DMS 273 (cell line): ENCODE measurements around the gene PTPRO.

Source experiments
- DNase-seq: peaks from one replicate; lab custom pipeline; 2025; ENCODE audit not compliant: unreplicated experiment; lab: John Stamatoyannopoulos, UW

PTPRO gene

DNA sequence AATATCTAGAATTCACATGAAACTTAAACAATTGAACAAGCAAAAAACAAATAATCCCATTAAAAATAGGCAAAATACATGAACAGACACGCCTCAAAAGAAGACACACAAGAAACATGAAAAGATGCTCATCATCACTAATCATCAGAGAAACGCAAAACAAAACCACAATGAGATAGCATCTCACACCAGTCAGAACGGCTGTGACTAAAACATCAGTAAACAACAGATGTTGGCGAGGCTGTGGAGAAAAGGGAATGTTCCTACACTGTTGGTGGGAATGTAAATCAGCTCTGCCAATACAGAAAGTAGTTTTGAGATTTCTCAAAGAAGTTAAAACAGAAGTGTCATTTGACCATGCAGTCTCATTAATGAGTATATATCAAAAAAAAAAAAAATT is 121.3 kb downstream of the PTPRO start:
- peak; percentile 3 for DNase-seq

DNA sequence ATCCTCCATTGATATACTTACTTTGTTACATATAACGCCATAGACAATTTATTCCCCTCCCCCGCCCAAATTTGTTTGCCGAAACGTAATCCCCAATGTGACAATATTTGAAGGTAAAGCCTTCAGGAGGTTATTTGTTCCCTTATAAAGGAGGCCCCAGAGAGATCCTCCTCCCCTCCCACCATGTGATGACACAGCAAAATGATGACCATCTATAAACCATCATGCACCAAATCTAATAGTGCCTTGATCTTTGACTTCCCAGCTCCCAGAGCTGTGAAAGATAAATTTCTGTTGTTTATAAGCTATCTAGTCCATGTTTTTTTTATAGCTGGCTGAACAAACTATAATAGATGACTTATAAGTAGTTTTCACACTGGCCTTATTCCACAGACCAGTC is 122.2 kb downstream of the PTPRO start:
- no peak for DNase-seq

DNA sequence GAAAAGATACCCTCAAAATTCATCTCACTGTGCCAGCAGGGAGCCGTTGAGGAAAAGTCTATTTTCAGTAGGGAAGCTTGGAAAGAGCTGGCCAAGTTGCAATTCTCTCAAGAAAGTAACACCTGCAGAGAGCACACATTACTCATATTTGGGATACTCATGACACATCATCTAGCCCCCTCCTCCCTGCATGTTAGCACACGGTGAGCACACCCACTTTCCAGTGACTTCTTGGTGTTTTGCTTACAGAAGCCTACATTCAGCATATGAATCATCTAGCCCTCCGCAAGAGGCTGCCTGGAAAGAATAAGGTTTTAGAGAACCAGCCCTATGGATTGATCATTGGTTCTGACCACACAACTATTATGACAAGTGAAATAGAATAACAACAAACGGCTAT is 124.5 kb downstream of the PTPRO start:
- no peak for DNase-seq

DNA sequence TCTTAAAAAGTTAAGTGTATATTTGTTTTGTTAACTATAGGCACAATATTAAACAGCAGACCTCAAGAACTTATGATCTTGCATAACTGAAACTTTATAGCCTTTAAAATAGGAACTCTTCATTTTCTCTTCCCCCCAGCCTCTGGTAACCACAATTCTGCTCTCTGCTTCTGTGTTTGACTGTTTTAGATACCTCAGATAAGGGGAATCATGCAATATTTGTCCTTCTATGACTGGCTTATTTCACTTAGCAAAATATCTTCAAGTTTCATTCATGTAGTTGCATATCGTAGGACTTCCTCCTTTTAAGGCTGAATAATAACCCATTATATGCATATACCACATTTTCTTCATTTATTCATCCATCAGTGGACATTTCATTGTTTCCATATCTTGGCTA is 131.3 kb downstream of the PTPRO start:
- DNase-seq = no peak

DNA sequence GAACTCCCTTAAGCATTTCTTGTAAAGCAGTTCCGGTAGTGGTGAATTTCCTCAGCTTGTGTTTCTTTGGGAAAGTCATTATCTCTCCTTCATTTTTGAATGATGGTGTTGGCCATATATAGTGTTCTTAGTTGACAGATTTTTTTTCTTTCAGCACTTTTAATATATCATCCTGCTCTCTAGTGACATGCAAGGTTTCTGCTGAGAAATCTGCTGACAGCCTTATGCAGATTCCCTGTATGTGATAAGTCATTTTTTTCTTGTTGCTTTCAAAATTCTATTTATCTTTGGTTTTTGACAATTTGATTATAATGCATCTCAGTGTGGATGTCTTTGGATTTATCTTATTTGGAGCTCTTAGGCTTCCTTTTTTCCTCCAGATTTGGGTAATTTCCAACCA is 135.7 kb downstream of the PTPRO start:
- DNase-seq = no peak

DNA sequence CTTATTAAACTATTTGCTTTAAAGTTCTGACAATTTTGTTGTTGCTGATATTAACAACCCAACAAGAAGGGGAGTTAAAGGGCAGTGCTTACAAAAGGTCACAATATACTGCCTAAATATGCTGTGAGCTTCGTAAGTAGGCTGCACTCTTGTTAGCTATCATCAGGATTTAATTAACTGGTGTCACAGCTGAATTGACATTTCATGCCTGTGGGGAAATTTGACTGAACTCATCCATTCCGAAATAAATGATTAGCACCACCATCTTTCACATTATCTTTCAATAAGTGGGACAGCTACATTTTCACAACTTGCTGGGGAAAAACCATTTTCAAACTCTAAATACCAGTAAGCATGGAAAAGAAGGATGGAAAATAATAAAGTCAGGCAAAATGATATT is 146.6 kb downstream of the PTPRO start:
- DNase-seq = no peak

DNA sequence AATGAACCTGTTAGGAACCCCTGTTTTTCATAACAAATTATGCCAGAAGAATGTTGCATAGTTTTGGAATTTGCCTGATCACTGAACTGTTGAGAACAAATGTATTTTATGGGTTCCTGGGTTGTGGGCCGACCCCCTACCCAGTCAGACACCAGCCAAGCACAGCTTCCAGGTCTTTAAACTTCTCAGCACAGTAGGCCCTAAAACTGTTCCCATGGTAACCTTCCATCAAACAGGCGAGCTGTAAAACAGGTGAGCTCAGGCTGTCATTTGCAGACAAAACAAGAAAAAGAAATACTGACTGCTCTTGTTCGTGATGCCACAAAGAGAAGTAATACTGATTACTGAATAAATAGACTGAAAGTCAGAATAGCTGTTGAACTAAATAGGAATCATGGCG is 147.0 kb downstream of the PTPRO start:
- no peak for DNase-seq

DNA sequence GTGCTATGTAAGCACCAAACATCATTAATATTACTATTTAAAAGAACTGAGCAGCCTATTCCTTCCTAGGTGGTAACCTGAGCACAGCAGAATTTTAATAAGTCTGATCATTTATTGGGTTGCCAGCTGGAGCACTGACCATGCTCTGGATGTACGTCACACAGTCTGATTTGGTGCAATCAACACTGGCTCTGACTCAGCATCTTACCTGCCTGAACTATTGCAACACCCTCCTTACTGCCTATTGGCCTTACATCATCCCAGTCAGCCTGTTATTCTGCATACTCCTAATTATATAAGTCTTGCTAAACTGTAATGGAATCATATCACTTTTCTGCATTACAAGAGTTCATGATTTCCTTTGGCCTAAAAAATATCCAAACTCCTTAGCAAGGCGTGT is 149.7 kb downstream of the PTPRO start:
- peak; percentile 4 for DNase-seq

DNA sequence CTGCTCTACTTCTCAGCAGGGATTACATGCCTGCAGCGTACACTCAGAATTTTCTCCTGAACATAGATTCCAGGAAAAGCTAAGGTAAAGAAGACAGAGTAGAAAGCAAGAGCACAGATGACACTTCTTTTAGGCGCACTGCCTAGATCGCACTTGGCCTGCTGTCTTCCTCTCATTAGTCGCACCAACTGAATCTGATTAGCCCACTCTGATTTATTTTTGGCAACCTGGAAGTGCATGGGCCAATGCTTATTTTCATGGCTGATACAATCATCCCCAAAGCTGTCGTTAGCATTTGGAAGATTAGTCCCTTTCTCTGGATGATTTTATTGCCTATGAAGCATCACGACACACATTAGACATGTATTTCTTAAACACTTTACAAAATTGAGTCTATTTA is 152.5 kb downstream of the PTPRO start:
- peak; percentile 60 for DNase-seq

DNA sequence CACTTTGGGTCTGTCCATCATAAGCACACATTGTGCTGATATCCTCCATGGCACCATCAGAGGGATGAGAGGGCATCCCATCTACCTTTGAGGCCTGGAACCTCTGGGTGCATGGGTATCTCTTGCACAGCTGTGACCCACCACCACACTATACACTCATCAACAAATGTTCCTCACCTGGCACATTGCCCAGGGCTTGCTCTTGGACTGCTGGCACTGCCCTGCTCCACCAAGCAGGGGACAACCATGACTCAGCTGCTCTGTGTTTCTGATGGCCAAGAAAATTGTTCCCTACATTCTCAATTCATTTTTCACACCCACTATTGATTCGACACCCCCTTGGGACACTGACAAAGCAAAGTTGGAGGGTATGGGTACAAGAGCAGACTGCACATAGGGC is 155.5 kb downstream of the PTPRO start:
- peak; percentile 5 for DNase-seq

DNA sequence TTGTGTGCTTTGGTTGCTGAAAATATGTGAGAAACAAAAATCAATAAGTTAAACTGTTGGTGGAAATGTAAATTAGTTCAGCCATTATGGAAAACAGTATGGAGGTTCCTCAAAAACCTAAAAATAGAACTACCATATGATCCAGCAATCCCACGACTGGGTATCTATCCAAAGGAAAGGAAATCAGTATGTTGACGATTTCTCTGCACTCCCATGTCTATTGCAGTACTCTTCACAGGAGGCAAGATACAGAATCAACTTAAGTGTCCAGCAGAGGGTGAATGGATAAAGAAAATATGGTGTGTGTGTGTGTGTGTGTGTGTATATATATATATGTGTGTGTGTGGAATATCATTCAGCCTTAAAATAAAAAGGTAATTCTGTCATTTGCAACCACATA is 159.5 kb downstream of the PTPRO start:
- no peak for DNase-seq

DNA sequence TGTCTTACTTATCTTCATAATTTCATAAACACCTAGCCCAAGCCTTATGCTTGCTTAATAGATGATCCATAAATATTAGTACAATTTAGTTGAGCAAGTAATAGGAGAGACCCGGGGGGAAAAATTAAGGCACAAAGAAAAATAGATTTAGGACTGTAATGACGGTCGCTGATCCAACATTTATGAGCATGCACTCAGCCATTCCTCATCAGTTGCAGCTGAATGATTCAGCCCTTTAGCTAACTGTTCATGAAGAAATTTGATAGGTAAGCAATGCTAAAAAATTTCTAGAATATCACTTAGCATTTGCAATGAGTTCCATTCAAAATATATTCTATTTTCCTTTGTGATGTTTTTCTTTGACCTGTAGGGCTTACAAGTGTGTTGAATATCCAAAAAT is 163.2 kb downstream of the PTPRO start:
- no peak for DNase-seq

DNA sequence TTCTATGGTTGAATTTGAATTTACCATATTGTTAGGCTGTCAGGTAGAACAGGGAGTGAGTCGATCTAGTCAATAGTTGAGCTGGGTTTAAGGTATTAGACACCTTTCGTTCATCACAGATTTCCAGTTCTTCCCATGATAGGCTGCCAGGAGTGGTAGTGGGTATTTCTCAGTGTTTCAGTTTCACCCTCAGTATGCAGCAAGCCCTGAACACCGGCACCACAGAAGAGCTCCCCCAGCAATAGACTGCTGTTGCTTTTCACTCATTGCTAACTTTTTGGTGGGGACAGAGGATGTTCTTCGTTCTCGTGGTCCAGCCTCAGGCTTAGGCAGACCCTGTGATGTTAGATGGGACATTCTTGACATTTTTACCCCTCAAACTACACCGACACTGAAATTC is 164.6 kb downstream of the PTPRO start:
- DNase-seq = no peak

DNA sequence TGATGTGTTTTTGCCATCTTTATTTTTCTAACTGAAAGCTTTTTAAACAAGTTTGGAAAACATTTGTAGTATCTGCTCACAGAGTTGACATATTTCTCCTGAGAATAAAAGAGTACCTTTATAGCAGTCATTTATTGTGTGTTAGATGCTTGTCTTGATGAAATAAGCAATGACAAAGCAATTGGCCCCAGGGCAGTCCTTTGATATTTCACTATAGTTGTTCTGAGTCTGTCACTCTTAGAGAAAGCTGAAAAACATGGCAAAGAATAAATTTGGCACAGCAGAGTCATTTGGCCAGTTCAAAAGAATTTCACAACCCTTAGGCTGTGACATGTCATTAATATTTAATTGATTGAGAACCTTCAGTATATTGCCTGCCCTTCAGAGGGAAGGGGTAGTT is 166.2 kb downstream of the PTPRO start:
- no peak for DNase-seq

DNA sequence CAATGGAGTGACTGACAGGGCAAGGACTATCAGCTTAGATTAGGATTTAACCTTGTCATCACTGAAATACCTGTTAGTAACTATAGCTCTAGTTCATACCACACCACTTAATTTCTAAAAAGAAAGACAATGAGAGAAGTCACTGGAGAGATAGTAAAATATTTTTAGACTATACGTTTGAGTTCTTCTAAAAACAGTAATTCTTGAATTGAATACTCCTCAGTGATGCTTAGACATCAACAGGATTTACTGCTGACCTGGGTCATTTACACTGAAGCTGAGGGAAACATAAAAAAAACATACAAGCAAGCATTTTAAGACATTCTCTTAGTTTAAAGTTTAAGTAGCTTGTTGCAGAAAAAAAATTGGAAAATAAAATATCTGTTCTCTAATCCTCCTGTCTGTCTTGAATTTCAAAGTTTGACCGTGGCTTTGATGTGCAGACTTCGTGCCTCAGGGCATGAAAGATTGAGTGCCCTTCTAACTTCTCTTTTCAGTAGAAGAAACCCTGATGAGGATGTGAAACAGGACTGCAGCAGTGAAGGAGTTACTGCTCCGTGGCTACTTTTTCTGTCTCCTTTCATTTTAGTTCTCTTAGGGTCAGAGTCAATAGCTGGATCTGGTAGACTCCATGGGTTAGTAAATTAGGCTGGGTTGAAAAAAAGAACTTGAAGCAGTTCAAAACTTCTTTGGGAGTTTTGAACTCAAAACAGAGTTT is 172.2 kb downstream of the PTPRO start:
- DNase-seq = no peak

DNA sequence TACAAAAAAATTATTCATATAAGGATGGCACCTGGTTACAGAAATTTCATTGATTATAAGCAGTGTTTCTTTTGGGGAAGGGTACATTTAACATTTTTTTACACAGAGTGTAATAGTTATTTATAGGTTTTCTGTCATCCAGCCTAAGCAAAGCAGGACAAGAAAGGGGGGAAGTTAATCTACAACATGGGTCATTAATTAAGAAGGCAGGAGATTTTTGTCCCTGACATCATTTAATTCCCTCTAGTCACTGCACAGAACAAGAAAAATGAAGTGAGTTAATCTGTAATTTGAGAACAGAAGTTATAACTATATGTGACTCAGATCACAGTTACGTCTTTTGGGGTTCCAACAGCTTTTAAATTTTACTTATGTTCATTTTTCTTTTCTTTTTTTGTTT is 173.4 kb downstream of the PTPRO start:
- no peak for DNase-seq

DNA sequence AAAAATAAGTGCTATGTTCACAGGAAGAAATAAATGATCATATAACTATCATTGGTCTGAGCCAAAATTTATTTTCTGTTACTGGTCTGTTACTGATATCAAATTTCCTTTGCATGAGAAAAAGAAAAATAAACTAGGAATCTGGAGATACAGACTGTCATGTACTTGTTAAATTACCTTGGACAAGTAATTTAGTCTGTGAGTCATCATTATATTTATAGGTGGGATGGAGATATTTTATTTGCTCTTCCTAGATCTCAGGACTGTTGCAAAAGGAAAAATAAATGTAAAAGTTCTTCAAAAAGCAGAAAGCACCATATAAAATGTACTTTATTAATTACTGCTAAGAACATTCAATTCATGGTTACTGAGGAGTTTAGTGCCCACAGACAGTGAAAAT is 174.4 kb downstream of the PTPRO start:
- DNase-seq = no peak

DNA sequence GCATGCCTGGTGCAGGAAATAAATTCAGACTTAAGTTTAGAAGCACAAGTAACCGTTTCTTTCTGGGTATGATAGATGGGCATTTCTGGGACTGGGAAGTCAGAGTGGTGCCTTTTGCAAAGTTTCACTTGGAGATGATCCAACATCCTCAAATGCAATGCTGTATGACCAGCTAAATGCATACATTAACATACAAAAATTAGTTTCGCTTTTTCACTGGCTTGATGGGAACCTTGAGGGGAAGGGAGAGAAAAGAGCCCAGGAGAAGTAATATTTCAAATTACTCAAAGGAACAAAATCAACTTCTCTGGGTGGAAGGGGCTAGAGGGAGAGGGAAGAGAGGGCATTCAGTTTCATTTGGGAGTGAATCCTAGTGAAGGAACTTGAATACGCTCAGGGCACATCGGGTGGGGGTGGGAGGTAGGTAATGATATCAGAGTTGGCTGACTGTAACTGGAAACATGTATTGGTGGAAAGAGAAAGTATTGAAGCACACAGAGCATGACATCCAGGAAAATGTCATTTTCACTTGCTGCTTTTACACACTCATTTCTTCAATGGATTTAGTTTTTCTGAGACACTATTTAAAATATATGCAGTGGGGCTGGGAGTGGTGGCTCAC is 175.5 kb downstream of the PTPRO start:
- DNase-seq = peak; percentile 14

DNA sequence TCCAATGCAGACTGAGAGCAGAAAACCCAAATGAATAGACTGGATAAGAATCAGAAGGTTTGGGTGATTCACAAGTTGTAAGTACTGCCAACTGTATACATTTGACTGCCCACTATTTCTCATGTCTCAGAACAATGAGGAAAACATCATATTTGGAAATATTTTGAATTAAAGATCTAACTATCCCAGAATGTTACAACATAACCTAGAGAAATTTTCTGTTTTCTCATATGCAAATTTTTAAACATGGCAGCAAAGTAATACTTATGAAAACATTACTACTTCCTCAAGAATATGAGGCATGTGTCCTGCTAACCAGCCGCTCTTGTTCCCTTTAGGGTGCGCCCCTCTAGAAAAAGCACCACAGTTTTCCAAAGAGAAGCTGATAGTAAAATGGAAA is 179.9 kb downstream of the PTPRO start:
- DNase-seq = no peak

DNA sequence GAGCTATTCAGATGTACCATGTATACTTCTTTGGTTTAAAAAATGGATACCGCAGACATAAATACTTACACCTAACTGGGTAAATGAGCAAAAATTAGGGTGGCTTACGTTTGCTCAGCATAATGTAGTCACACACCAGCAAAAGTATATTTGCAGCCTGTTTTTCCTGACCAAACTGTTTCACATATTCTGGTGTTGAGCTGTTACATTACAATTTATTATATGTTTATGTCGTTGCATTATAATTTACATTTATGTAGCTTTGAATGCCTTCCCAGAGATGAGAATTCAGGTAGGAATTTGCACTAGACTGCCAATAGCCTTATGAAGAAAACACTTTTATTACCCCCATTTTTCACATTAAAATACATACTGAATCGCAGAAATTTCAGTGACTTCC is 183.3 kb downstream of the PTPRO start:
- DNase-seq = no peak

DNA sequence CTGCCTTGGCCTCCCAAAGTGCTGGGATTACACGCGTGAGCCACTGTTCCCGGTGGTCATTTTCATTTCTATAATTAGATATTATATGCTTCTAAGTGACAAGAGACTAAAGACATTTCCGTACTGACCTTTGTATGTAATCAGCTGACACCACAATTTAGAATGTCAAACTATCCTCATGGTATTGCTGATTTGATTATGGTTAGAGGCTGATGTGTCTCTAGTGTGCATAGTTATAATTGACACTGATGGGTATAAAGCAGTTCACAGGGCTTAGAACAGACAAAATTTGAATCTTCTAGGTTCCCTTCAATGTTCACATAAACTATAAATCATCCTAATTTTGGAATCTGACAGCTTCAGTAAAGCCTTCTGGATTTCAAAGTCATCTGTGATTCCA is 192.7 kb downstream of the PTPRO start:
- DNase-seq = no peak

DNA sequence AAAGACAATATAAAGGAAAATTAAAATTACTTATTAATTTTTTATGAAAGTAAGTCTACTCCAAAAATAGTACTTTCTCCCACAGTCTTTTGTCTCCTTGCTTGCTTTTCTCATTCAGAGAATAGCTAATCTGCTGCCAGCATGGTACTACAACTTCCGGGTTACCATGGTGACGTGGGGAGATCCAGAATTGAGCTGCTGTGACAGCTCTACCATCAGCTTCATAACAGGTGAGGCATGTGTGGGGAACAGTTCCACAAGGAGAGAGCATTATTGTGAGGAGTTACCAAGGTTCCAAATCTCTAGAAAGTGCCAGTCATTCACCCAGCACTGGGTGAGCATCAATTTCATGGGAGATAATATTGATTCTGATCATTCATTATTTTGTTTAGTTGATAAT is 197.8 kb downstream of the PTPRO start:
- peak; percentile 10 for DNase-seq

DNA sequence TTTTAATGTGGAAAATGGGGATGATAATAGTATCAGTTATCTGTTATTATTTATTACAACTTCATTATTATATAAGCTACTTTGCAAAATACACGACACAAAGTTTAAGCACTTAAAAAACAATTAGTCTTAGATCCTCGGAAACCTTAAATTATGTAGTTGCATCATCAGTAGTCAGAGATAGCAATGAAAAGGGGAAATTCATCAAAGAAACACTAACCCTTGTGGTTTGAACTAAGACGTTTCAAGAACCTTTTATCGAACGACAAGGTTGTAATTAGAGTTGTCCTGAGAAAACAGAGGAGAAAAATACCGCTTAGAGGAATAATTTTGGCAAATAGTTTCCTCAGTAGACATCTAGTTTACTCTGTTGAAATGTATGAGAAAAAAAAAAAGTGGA is 198.5 kb downstream of the PTPRO start:
- no peak for DNase-seq
